ENCODE measurements around the gene CST9. TPM values are rescaled to one million over a fixed set of nuclear protein-coding genes. Genes with fewer than 3 reads are reported as not detected.

The CST9 gene
- total RNA-seq, 1 experiment from 2014 or later = not detected

GRCh38 chr20:23629017-23629541 is 23.4 kb upstream of the CST9 start:
- peak overlapping the region; percentile 42 for H3K9ac ChIP-seq (ENCODE audit: low read length)
- no peaks in the 10 kb centered on the region for H4K20me1 ChIP-seq (ENCODE audit: insufficient read depth)
- POLR2A ChIA-PET = interaction anchor here (1.0 kb wide), 1 partner anchor 8 kb away, joined by 5 read pairs; the partner anchor contains the start of gene CST3
- no peaks in the 10 kb centered on the region for H3K9me2 ChIP-seq (ENCODE audit: insufficient read depth)
- peak overlapping the region in 1 of 2 experiments; percentile 19; a peak in 1 of 4 replicates for H3K4me3 ChIP-seq (replicated peaks in 1 of 2; ENCODE audit: low read depth in 1 of 2, low read length in 2 of 2)
- DNase-seq (ENCODE audit: low read depth, low spot score) (peak; percentile 74), ATAC-seq (peak; percentile 93)
- H3K27me3 ChIP-seq (ENCODE audit: insufficient read depth, low read length) = no peaks in the 10 kb centered on the region
- peaks cover 20 to 40% of the 10 kb centered on the region in 2 experiments for H3K4me1 ChIP-seq (ENCODE audit: control insufficient read depth in 1 of 2, insufficient read depth in 2 of 2, low read length in 2 of 2)
- H2AFZ ChIP-seq (ENCODE audit: low read depth, low read length, poor library complexity, severe bottlenecking) = peak overlapping the region; percentile 92
- H3K9me3 ChIP-seq (ENCODE audit: control insufficient read depth in 1 of 2, insufficient read depth in 1 of 2, low read depth in 1 of 2, low read length in 2 of 2) = peaks cover 0 to 8% of the 10 kb centered on the region in 2 experiments; a peak in 1 of 4 replicates
- H3K27ac ChIP-seq (ENCODE audit: low read depth, low read length) = peak overlapping the region; percentile 34; the same call in 1 of the 2 replicates
- RAD21 ChIA-PET (ENCODE audit: low non-redundant PET in 1 of 2, low total read pairs in 2 of 2, uncharacterized antibody in 2 of 2, unreplicated experiment in 2 of 2) = no interaction called here
- BruUV-seq (replicated peaks) = no TSS peak
- CTCF ChIA-PET = no interaction called here
- no peaks in the 10 kb centered on the region for H3K36me3 ChIP-seq (ENCODE audit: control insufficient read depth in 1 of 2, insufficient read depth in 2 of 2, low read length in 2 of 2)
- H3K79me2 ChIP-seq (ENCODE audit: insufficient read depth, low read length) = no peaks in the 10 kb centered on the region
- intact Hi-C loops (cut with micrococcal nuclease) = no loop called here
- H3K4me2 ChIP-seq (ENCODE audit: low read length) = peak overlapping the region; percentile 67
- TF ChIP-seq SIN3A (IDR thresholded peaks at IDR 0.05; ENCODE audit: low read depth) (no peak), SP1 (IDR thresholded peaks at IDR 0.05; ENCODE audit: low read depth) (peak; percentile 50), CBX3 (IDR thresholded peaks at IDR 0.05; ENCODE audit: low read depth) (peak; percentile 67; the same call in 1 of the 2 replicates), POLR2A (IDR thresholded peaks at IDR 0.05; ENCODE audit: borderline replicate concordance, extremely low read depth, insufficient read depth, insufficient read length) (no peak), TCF7L2 (IDR thresholded peaks at IDR 0.05; ENCODE audit: borderline replicate concordance, extremely low read depth, insufficient read depth, insufficient read length) (no peak), ELF1 (IDR thresholded peaks at IDR 0.05; ENCODE audit: borderline replicate concordance, low read depth) (no peak), JUND (IDR thresholded peaks at IDR 0.05) (peak; percentile 30; the same call in 1 of the 2 replicates), ZBTB33 (IDR thresholded peaks at IDR 0.05; ENCODE audit: extremely low read depth, insufficient replicate concordance, low read length) (no peak)
- TF ChIP-seq, protein P1, sequence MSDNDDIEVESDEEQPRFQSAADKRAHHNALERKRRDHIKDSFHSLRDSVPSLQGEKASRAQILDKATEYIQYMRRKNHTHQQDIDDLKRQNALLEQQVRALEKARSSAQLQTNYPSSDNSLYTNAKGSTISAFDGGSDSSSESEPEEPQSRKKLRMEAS (IDR thresholded peaks at IDR 0.05) = peak; percentile 81

Data from HCT116 (cell line).